ENCODE results near the gene SLC39A10.

DNA sequence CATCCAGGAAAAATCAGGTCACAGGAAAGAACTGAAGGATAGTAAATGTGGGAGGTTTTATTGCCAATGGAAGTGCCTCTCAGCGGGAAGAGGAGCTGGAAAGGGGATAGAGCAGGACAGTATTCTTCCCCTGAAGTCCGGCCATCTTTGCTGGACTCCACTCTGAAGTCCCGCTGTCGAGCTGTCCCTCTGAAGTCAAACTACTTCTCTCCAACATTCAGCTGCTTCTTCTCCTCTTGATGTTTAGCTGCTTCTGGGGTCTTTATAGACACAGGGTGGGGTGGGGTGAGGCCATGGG is 23.5 kb upstream of the SLC39A10 start:
- TF ChIP-seq JUN (IDR thresholded peaks at IDR 0.05; ENCODE audit: borderline replicate concordance, insufficient read depth, insufficient read length, low read depth) (no peak), EZH2 (IDR thresholded peaks at IDR 0.05; ENCODE audit: borderline replicate concordance, low read depth, low read length, severe bottlenecking) (no peak), CTCF (IDR thresholded peaks at IDR 0.05; ENCODE audit: extremely low read depth in 1 of 2, insufficient read depth in 1 of 2, low read depth in 1 of 2, low read length in 2 of 2) (no peak), POLR2A (IDR thresholded peaks at IDR 0.05; ENCODE audit: low read depth, low read length) (no peak), MYC (IDR thresholded peaks at IDR 0.05; ENCODE audit: low read depth, low read length) (no peak), GATA2 (IDR thresholded peaks at IDR 0.05; ENCODE audit: insufficient read depth, insufficient read length, low read depth, low read length) (no peak)
